Spleen (tissue), 11 donors: ENCODE results near the gene PHF20. TPM values are rescaled to one million over a fixed set of nuclear protein-coding genes. Genes with fewer than 3 reads are reported as not detected.
A peak's percentile ranks its signal among the peaks of the same experiment; 100 is the strongest.

Experiments
- DNase-seq: peaks from one replicate; pipeline ENCODE4 v3.0.0-alpha.2; 2020
- H3K27ac ChIP-seq, 8 donors: fragments of 200-600 bp; sonication (generic) in 7 of 8; 1 replicate in 4 of 8; 2 replicates in 4 of 8; pipeline versions ENCODE4 v1.5.0 to v1.8.0; 2016 to 2021; ENCODE audit warnings: inconsistent platforms in 4 of 8, mild to moderate bottlenecking in 4 of 8, moderate library complexity in 1 of 8
- H3K27me3 ChIP-seq, 7 donors: fragments of 200-600 bp; sonication (generic) in 6 of 7; replicated peaks in 1 of 7; 1 replicate in 4 of 7; 2 replicates in 3 of 7; pipeline versions ENCODE4 v1.5.0 to v1.8.0; 2016 to 2021; ENCODE audit warnings: inconsistent platforms in 3 of 7, mild to moderate bottlenecking in 1 of 7
- H3K36me3 ChIP-seq, 6 donors: fragments of 200-600 bp; sonication (generic) in 5 of 6; 1 replicate in 4 of 6; 2 replicates in 2 of 6; pipeline versions ENCODE4 v1.5.0 to v1.8.0; 2016 to 2021; ENCODE audit warnings: inconsistent platforms in 2 of 6
- H3K4me1 ChIP-seq, 6 donors: fragments of 200-600 bp; sonication (generic) in 5 of 6; 1 replicate in 3 of 6; 2 replicates in 3 of 6; pipeline versions ENCODE4 v1.5.0 to v1.8.0; 2016 to 2021; ENCODE audit warnings: inconsistent platforms in 3 of 6
- H3K4me3 ChIP-seq, 8 donors: fragments of 200-600 bp; sonication (generic) in 7 of 8; 1 replicate in 4 of 8; 2 replicates in 4 of 8; pipeline versions ENCODE4 v1.5.0 to v1.8.0; 2016 to 2021; ENCODE audit warnings: inconsistent platforms in 4 of 8, mild to moderate bottlenecking in 4 of 8, moderate library complexity in 2 of 8
- H3K9me3 ChIP-seq, 8 donors: fragments of 200-600 bp; sonication (generic) in 7 of 8; 1 replicate in 4 of 8; 2 replicates in 4 of 8; pipeline versions ENCODE4 v1.5.0 to v1.8.0; 2016 to 2021; ENCODE audit warnings: inconsistent platforms in 4 of 8
- POLR2A ChIP-seq, 3 donors: fragments of 450-650 bp; IDR thresholded peaks; one replicate each; pipeline ENCODE4 v1.5.1; 2017; ENCODE audit warnings: antibody characterized with exemption in 3 of 3, mild to moderate bottlenecking in 1 of 3
- POLR2AphosphoS5 ChIP-seq, 3 donors: sonication (generic); formaldehyde crosslinking; IDR thresholded peaks; one replicate each; pipeline ENCODE4 v1.5.1; 2017; ENCODE audit warnings: antibody characterized with exemption in 3 of 3
- WGBS, 5 donors: extraction: QIAGEN DNeasy Blood & Tissue Kit in 3 of 5; methylation state at CpG; one replicate each; pipeline versions ENCODE4 v1.1.5 to v1.1.7; 2013 to 2018; 5-methylcytosine and 5-hydroxymethylcytosine counted together
- intact Hi-C: fragments of 100-400 bp; cut with DNase I; formaldehyde crosslinking; loops from one replicate; pipeline ENCODE4 v1.15.0; 2023; ENCODE audit warnings: low total_unique reads
- polyA plus RNA-seq, 3 donors: library from polyadenylated mRNA; stranded (reverse); fragments of 200-250 nt; gene quantifications; one replicate each; pipeline ENCODE4 v1.2.1, GENCODE V29; 2013
- total RNA-seq, 7 donors: library from RNA; depleted of rRNA in 3 of 7; stranded (reverse); fragments of >200 nt in 3 of 7; fragmentation: NEBNext Ultra II Directional in 4 of 7; extraction: Animal tissue kit (Norgen Biotek cat#: 25700) in 4 of 7; gene quantifications; one replicate each; pipeline versions ENCODE4 v1.1.0 to v1.2.1, GENCODE V29; 2016 to 2021
- TF ChIP-seq, protein P1 (sequence below), 11 experiments: fragments of 200-600 bp in 7 of 11; fragments of 450-650 bp in 4 of 11; sonication (generic) in 4 of 11; IDR thresholded peaks in 8 of 11; conservative IDR thresholded peaks in 3 of 11; 1 replicate in 7 of 11; 2 replicates in 4 of 11; pipeline versions ENCODE4 v1.4.0 to v1.8.0; 2016 to 2021; ENCODE audit warnings: antibody characterized with exemption in 11 of 11, inconsistent platforms in 4 of 11, mild to moderate bottlenecking in 1 of 11
- donor health status: healthy with polysubstance abuse.
- donor health status: DM: no; HTN: no; CAD: no; lungs with moderate emphysema.
- donor health status: DM: no; HTN: no; CAD: no.
- donor health status: Bipolar disorder and iron deficiency.
- donor health status: healthy.
- donor health status: DM: no; HTN: no; CAD: no.
- donor health status: DM: yes; HTN: yes; CAD: no.

Gene PHF20
- total and polyA plus RNA-seq, 10 donors, result 40.0 to 89.9 (median 57.4) TPM

DNA sequence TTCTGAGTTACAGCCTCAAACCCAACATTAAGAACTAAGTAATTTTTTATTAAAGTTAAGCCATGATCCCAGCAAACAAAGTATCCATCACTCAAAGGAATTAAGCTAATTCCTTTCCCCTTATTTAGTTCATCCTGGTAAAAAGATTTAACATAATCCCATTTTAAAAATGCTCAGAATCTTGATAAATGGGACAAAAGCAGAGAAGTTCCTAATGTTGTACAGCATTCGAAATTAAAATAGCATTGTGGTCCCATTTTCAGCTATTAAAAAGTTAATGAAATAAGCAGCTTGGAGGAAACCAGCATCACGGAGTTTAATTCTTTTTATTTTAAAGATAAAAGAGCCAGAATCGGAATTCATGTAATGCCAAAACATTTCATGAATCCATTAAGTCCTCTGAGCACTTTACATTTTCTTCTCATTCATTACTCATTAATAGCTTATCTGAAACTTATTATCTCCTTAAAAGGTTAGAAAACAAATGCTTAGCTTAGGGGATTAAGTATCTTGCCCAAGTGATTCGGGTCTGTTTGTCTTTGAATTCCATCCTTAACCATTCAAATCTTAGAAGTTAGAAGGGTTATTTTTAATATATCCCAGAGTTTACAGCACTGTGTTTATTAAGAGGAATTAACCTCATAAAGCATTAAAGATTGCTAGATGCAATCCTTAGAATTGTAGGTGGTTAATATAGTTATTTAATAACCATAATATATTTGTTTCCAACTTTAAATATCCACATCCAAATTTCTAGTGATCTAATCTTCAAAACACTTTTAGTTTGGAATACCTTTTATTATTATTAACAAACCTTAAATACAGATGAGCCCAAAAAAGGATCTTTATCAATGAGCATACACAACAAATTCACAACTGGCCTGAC is 41.0 kb upstream of the PHF20 start:
- H3K4me1 ChIP-seq, result peaks cover 52 to 95% (median 76%) of the 10 kb centered on the region in 6 donors
- TF ChIP-seq POLR2A (IDR thresholded peaks at IDR 0.05), result no peak
- TF ChIP-seq, protein P1, sequence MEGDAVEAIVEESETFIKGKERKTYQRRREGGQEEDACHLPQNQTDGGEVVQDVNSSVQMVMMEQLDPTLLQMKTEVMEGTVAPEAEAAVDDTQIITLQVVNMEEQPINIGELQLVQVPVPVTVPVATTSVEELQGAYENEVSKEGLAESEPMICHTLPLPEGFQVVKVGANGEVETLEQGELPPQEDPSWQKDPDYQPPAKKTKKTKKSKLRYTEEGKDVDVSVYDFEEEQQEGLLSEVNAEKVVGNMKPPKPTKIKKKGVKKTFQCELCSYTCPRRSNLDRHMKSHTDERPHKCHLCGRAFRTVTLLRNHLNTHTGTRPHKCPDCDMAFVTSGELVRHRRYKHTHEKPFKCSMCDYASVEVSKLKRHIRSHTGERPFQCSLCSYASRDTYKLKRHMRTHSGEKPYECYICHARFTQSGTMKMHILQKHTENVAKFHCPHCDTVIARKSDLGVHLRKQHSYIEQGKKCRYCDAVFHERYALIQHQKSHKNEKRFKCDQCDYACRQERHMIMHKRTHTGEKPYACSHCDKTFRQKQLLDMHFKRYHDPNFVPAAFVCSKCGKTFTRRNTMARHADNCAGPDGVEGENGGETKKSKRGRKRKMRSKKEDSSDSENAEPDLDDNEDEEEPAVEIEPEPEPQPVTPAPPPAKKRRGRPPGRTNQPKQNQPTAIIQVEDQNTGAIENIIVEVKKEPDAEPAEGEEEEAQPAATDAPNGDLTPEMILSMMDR (IDR thresholded peaks at IDR 0.05 in 8 of 11, conservative IDR thresholded peaks at IDR 0.05 in 3 of 11), result no peak
- no peak for TF ChIP-seq POLR2AphosphoS5 (IDR thresholded peaks at IDR 0.05)
- no peaks in the 10 kb centered on the region for H3K27me3 ChIP-seq
- no peak overlapping the region for H3K27ac ChIP-seq
- intact Hi-C loops, result loop anchor here (10.0 kb wide), 1 partner anchor 154 kb away; no protein-coding TSS in a partner anchor
- 55 to 79% (median 75%) methylated on average over 4 of the region's 4 CpGs for WGBS, 5 donors
- no peak overlapping the region for H3K4me3 ChIP-seq
- H3K36me3 ChIP-seq, result peaks cover 12 to 100% (median 99%) of the 10 kb centered on the region in 6 donors
- no peaks in the 10 kb centered on the region for H3K9me3 ChIP-seq
- DNase-seq, result no peak

DNA sequence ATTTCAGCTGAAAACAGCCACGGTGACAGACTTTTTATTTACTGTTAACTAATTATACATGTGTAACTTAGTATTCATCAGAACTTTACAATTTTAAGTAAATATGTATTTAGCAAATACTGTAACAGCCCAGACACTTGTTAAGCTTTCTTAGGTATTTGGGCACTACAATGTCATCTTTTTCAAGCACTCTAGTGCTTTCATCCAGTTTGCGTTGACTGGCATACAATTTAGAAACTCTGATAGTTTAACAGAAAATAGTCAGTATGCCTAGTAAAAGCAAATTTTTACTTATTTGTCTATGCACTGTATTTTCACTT is 40.4 kb upstream of the PHF20 start:
- 68 to 86% (median 78%) methylated on average over 2 of the region's 2 CpGs for WGBS, 5 donors
- intact Hi-C loops, result loop anchor here (10.0 kb wide), 1 partner anchor 153 kb away; no protein-coding TSS in a partner anchor
- H3K9me3 ChIP-seq, result no peaks in the 10 kb centered on the region
- H3K27me3 ChIP-seq, result no peaks in the 10 kb centered on the region
- no peak for DNase-seq
- peaks cover 12 to 100% (median 99%) of the 10 kb centered on the region in 6 donors for H3K36me3 ChIP-seq
- no peak overlapping the region for H3K27ac ChIP-seq
- peaks cover 56 to 97% (median 82%) of the 10 kb centered on the region in 6 donors for H3K4me1 ChIP-seq
- H3K4me3 ChIP-seq, result no peak overlapping the region
- TF ChIP-seq, protein P1 (IDR thresholded peaks at IDR 0.05 in 8 of 11, conservative IDR thresholded peaks at IDR 0.05 in 3 of 11), result no peak
- TF ChIP-seq POLR2AphosphoS5 (IDR thresholded peaks at IDR 0.05) (no peak), POLR2A (IDR thresholded peaks at IDR 0.05) (no peak)

DNA sequence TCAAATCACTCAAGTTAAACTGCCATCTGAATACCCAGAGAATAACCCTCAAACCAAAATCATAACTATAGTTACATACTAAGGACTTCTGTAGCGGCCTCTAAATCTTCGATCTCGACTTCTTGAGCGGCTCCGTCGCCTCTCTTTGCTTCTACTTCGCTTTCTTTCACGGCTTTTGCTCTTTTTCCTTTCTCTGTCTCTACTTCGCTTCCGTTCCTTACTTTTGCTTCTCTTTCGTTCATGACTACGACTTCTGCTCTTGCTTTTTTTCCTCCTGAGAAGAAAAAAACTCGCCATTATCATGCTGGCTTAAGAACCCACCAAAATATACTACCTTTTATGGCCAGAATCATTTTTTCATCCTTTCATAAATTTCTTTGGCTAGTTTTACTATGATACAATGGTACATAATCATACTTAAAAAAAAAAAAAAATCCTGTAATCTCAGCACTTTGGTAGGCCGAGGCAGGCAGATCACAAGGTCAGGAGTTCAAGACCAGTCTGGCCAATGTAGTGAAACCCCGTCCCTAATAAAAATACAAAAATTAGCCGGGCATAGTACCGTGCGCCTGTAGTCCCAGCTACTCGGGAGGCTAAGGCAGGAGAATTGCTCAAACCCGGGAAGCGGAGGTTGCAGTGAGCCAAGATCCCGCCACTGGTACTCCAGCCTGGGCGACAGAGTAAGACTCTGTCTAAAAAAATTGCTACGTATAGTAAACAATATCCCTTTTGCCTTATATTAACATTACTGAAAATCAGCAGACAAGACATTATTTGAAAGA is 39.8 kb upstream of the PHF20 start:
- no peaks in the 10 kb centered on the region for H3K9me3 ChIP-seq
- H3K4me1 ChIP-seq, result peaks cover 57 to 97% (median 87%) of the 10 kb centered on the region in 6 donors
- H3K27ac ChIP-seq, result no peak overlapping the region
- intact Hi-C loops, result loop anchor here (10.0 kb wide), 1 partner anchor 153 kb away; no protein-coding TSS in a partner anchor
- WGBS, 5 donors, result 87 to 92% (median 90%) methylated on average over 24 of the region's 24 CpGs
- no peak for DNase-seq
- TF ChIP-seq, protein P1 (IDR thresholded peaks at IDR 0.05 in 8 of 11, conservative IDR thresholded peaks at IDR 0.05 in 3 of 11), result no peak
- TF ChIP-seq POLR2AphosphoS5 (IDR thresholded peaks at IDR 0.05), result peak in 1 of 3 donors; percentile 32
- no peaks in the 10 kb centered on the region for H3K27me3 ChIP-seq
- peaks cover 12 to 100% (median 98%) of the 10 kb centered on the region in 6 donors for H3K36me3 ChIP-seq
- H3K4me3 ChIP-seq, result no peak overlapping the region
